Neural crest cell (in vitro differentiated cells): ENCODE measurements around the gene TSPAN14. TPM values are rescaled to one million over a fixed set of nuclear protein-coding genes. Genes with fewer than 3 reads are reported as not detected.

ENCODE experiments used
- DNase-seq: peaks from one replicate; pipeline ENCODE4 v3.0.0; 2021; ENCODE audit warnings: low read depth, mixed read lengths, low spot score
- H3K27ac Mint-ChIP-seq: one replicate; pipeline ENCODE4 v1.8.0; 2021; ENCODE audit warnings: mild to moderate bottlenecking, mixed read lengths; ENCODE audit not compliant: unreplicated experiment
- H3K27me3 Mint-ChIP-seq: 2 replicates; pipeline ENCODE4 v1.8.0; 2021; ENCODE audit warnings: low read depth, mild to moderate bottlenecking, mixed read lengths
- H3K36me3 Mint-ChIP-seq: 2 replicates; pipeline ENCODE4 v1.8.0; 2021; ENCODE audit warnings: low read depth, mild to moderate bottlenecking, mixed read lengths
- H3K4me1 Mint-ChIP-seq: 2 replicates; pipeline ENCODE4 v1.8.0; 2021; ENCODE audit warnings: mixed read lengths
- H3K4me3 Mint-ChIP-seq: one replicate; pipeline ENCODE4 v1.8.0; 2021; ENCODE audit warnings: mild to moderate bottlenecking, mixed read lengths
- H3K9me3 Mint-ChIP-seq: 2 replicates; pipeline ENCODE4 v1.8.0; 2021; ENCODE audit warnings: mixed read lengths
- total RNA-seq: library from RNA; stranded (reverse); gene quantifications from 2 replicates; pipeline ENCODE4 v1.2.1, GENCODE V29; 2021
- TF ChIP-seq, protein P1 (sequence below): fragments of 200-600 bp; sonication (generic); conservative IDR thresholded peaks from 2 replicates; pipeline ENCODE4 v1.5.0; 2021; ENCODE audit warnings: antibody characterized with exemption, mild to moderate bottlenecking

The TSPAN14 gene
- total RNA-seq, 1 donor from 2014 or later = 140 TPM

DNA sequence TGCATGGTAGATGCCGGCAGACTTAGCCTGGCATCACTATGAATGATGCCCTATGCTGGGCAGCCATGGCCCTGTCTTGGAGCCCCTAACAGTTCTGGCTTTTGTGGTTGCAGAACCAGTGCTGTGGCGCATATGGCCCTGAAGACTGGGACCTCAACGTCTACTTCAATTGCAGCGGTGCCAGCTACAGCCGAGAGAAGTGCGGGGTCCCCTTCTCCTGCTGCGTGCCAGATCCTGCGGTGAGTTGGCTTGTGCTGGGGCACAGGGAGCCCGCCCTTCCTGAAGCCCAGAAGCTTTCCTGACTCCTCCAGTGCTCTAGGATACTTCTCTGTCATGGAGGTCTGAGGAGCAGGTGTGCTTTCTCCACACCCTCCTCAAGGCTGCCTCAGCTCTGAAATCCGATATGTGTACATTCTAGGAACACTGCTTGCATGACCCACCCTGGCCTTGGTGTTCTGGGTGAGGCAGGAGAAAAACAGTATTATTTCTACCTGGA lies 58.0 kb downstream of the TSPAN14 start:
- TF ChIP-seq, protein P1, sequence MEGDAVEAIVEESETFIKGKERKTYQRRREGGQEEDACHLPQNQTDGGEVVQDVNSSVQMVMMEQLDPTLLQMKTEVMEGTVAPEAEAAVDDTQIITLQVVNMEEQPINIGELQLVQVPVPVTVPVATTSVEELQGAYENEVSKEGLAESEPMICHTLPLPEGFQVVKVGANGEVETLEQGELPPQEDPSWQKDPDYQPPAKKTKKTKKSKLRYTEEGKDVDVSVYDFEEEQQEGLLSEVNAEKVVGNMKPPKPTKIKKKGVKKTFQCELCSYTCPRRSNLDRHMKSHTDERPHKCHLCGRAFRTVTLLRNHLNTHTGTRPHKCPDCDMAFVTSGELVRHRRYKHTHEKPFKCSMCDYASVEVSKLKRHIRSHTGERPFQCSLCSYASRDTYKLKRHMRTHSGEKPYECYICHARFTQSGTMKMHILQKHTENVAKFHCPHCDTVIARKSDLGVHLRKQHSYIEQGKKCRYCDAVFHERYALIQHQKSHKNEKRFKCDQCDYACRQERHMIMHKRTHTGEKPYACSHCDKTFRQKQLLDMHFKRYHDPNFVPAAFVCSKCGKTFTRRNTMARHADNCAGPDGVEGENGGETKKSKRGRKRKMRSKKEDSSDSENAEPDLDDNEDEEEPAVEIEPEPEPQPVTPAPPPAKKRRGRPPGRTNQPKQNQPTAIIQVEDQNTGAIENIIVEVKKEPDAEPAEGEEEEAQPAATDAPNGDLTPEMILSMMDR = no peak
- H3K4me1 Mint-ChIP-seq = peaks cover 27% of the 10 kb centered on the region
- H3K36me3 Mint-ChIP-seq = peaks cover 9% of the 10 kb centered on the region
- DNase-seq = no peak
- H3K4me3 Mint-ChIP-seq = no peak overlapping the region
- no peak overlapping the region for H3K27ac Mint-ChIP-seq
- H3K9me3 Mint-ChIP-seq = no peaks in the 10 kb centered on the region
- no peaks in the 10 kb centered on the region for H3K27me3 Mint-ChIP-seq

DNA sequence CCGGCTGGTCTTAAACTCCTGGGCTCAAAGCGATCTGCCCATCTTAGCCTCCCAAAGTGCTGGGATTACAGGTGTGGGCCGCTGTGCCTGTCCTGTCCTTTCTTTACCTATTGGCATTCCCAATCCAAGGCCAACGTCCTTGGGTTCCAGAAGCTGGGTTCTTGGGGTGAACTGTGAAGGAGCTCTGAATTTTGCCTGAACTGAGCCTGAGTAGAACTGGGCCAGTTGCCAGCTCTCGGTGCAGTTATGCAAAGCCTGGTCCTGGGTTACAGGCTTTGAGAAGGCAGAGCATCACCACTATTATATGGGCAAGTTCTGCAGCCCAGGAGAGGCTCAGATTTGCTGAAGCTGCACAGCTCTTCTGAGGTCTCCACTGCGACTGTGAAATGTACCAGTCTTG lies 59.0 kb downstream of the TSPAN14 start:
- no peaks in the 10 kb centered on the region for H3K27me3 Mint-ChIP-seq
- no peak for DNase-seq
- no peak overlapping the region for H3K4me3 Mint-ChIP-seq
- peaks cover 9% of the 10 kb centered on the region for H3K36me3 Mint-ChIP-seq
- no peaks in the 10 kb centered on the region for H3K9me3 Mint-ChIP-seq
- peaks cover 20% of the 10 kb centered on the region for H3K4me1 Mint-ChIP-seq
- H3K27ac Mint-ChIP-seq = no peak overlapping the region
- TF ChIP-seq, protein P1 = no peak

DNA sequence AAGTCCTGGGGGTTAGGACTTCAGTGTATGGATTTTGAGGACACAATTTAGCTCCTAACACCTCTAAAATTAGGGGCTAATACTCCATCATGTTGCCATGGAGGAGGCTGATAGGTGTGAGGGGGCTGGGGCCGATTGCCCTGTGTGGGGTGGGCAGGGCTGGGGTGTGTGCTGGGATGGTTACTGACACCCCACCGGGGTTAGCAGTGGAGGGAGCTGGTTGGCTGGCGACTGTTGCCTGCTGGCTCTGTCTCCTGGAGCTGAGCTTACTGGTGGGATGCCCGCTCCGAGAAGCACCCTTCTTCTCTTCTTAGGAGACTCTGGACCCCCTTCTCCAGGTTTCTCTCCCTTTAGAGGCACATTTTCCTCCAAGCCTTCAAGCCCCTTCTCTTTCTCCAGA lies 61.4 kb downstream of the TSPAN14 start:
- TF ChIP-seq, protein P1 = no peak
- DNase-seq = no peak
- peaks cover 14% of the 10 kb centered on the region for H3K36me3 Mint-ChIP-seq
- no peaks in the 10 kb centered on the region for H3K27me3 Mint-ChIP-seq
- H3K4me1 Mint-ChIP-seq = peaks cover 5% of the 10 kb centered on the region
- H3K9me3 Mint-ChIP-seq = no peaks in the 10 kb centered on the region
- no peak overlapping the region for H3K27ac Mint-ChIP-seq
- H3K4me3 Mint-ChIP-seq = no peak overlapping the region

DNA sequence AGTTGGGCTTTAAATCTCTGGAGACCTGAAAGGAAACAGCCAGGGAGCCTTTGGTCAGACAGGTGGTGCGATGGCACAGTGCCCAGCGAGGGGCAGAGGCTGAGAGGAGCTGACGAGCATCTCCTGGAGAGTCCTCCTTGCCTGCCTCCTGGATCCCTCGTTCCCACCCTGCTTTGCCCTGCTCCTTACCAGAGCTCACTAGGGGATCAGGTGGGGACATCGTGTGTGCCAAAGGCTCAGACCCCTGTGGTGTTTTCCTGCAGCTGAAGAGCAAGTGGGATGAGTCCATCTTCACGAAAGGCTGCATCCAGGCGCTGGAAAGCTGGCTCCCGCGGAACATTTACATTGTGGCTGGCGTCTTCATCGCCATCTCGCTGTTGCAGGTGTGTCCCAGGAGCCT lies 61.8 kb downstream of the TSPAN14 start:
- H3K27me3 Mint-ChIP-seq = no peaks in the 10 kb centered on the region
- H3K36me3 Mint-ChIP-seq = peaks cover 18% of the 10 kb centered on the region
- H3K4me3 Mint-ChIP-seq = no peak overlapping the region
- no peak overlapping the region for H3K27ac Mint-ChIP-seq
- H3K9me3 Mint-ChIP-seq = no peaks in the 10 kb centered on the region
- TF ChIP-seq, protein P1 = no peak
- no peak for DNase-seq
- peaks cover 8% of the 10 kb centered on the region for H3K4me1 Mint-ChIP-seq

DNA sequence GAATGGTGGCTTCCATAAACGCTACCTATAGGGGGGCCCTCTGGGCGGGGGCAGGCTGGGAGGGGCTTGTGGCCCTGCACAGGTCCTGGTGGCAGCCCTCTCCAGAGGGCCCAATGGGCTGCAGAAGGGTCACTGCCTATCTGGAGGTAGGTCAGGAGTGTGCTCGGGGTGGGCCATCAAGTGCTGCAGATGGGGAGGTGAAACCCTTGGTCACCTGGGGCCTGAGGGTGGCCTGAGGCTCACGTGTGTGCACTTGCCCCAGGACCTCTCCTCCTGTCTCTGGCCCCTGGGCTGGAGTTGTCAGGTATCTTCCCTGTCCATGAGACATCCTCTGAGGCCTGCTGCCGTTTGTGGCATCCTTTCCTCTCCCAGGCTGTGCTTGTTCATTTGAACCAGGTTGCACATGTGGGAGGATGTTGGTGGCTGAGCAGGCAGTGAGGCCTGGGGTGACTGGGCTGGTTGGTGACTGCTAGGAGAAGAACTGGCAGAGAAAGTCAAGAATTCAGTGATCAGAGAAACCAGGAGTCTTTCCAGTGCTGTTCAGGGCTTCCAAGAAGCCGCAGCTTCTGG lies 62.5 kb downstream of the TSPAN14 start:
- no peaks in the 10 kb centered on the region for H3K27me3 Mint-ChIP-seq
- H3K9me3 Mint-ChIP-seq = no peaks in the 10 kb centered on the region
- no peak for DNase-seq
- H3K27ac Mint-ChIP-seq = no peak overlapping the region
- H3K4me1 Mint-ChIP-seq = peaks cover 7% of the 10 kb centered on the region
- peaks cover 18% of the 10 kb centered on the region for H3K36me3 Mint-ChIP-seq
- H3K4me3 Mint-ChIP-seq = no peak overlapping the region
- TF ChIP-seq, protein P1 = no peak
